ENCODE results near the gene PRKG1.

DNA sequence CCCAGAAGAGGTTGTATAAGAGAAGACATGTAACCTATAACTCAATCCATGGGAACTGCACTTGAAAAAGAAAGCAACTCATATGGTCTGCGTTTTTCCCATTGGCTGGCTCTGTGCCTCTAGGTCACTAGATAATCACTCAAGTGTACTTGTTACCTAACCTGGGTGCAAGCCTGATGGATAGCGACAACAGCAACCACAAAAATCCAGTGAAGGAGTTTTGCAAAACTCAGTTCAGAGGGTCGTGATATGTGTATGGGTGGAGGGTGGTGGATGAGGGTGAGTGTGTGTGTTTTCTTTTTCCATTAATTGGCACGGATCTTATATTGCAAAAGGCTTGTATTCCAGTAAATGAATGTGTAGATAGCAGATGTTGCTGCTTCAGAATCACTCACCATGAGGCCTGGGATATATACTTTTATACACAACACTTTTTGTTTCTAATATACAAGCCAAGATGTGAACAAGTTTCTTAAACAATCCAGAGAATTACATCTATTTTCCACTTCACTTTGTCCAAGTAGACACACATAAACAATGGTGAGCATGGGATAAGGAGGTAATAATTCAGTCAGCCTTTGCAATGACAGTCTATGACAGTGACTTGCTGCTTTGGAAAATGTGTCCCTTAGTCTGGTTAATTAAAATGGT is 952.9 kb downstream of the PRKG1 start:
- TF ChIP-seq CTCF (IDR thresholded peaks at IDR 0.05; ENCODE audit: borderline replicate concordance, extremely low read depth, low read length, poor library complexity, severe bottlenecking) (no peak), EZH2 (IDR thresholded peaks at IDR 0.05; ENCODE audit: borderline replicate concordance, low read depth, low read length, severe bottlenecking) (no peak)
